Endodermal cell (in vitro differentiated cells): ENCODE results near the gene C7orf57. TPM values are rescaled to one million over a fixed set of nuclear protein-coding genes. Genes with fewer than 3 reads are reported as not detected.
"Not testable (repeated sequence)": the region's sequence is repeated elsewhere in the genome, so short reads cannot be mapped to it uniquely, and the experiment has no call there.

ENCODE experiments used
- DNase-seq: peaks from one replicate; pipeline ENCODE4 v3.0.0-alpha.2; 2017
- H3K27ac ChIP-seq: 2 replicates; pipeline ENCODE4 v1.5.1; 2013; ENCODE audit warnings: mild to moderate bottlenecking, low read depth, low read length, moderate library complexity
- H3K27me3 ChIP-seq: 2 replicates; pipeline ENCODE4 v1.6.1; 2013; ENCODE audit warnings: mild to moderate bottlenecking, low read length, moderate library complexity; ENCODE audit not compliant: insufficient read depth, control insufficient read depth, poor library complexity, severe bottlenecking
- H3K36me3 ChIP-seq: 2 replicates; pipeline ENCODE4 v1.7.0; 2013; ENCODE audit warnings: mild to moderate bottlenecking, low read length, moderate library complexity; ENCODE audit not compliant: control insufficient read depth, insufficient read depth
- H3K4me1 ChIP-seq: one replicate; pipeline ENCODE4 v1.7.0; 2013; ENCODE audit warnings: low read length; ENCODE audit not compliant: control insufficient read depth, insufficient read depth
- H3K4me3 ChIP-seq: 2 replicates; pipeline ENCODE4 v1.5.1; 2013; ENCODE audit warnings: mild to moderate bottlenecking, low read length, moderate library complexity
- H3K9ac ChIP-seq: 2 replicates; pipeline ENCODE4 v1.6.1; 2013; ENCODE audit warnings: mild to moderate bottlenecking, low read length, moderate library complexity; ENCODE audit not compliant: poor library complexity, severe bottlenecking; ENCODE audit errors: extremely low read depth
- H3K9me3 ChIP-seq: 2 replicates; pipeline ENCODE4 v1.6.1; 2013; ENCODE audit warnings: mild to moderate bottlenecking, low read length, moderate library complexity; ENCODE audit not compliant: control insufficient read depth
- H3K27ac Mint-ChIP-seq: 2 replicates; pipeline ENCODE4 v1.8.0; 2020; ENCODE audit warnings: mixed read lengths
- H3K27me3 Mint-ChIP-seq: 2 replicates; pipeline ENCODE4 v1.8.0; 2021; ENCODE audit warnings: mild to moderate bottlenecking, mixed read lengths; ENCODE audit not compliant: insufficient read depth
- H3K36me3 Mint-ChIP-seq: 2 replicates; pipeline ENCODE4 v1.8.0; 2020; ENCODE audit warnings: low read depth, mixed read lengths
- H3K4me1 Mint-ChIP-seq: 2 replicates; pipeline ENCODE4 v1.8.0; 2020; ENCODE audit warnings: mixed read lengths
- H3K4me3 Mint-ChIP-seq: 2 replicates; pipeline ENCODE4 v1.8.0; 2020; ENCODE audit warnings: mild to moderate bottlenecking, moderate library complexity, mixed read lengths
- H3K9me3 Mint-ChIP-seq: 2 replicates; pipeline ENCODE4 v1.8.0; 2020; ENCODE audit warnings: mild to moderate bottlenecking, mixed read lengths
- WGBS, 2 experiments: methylation state at CpG; one replicate each; pipeline versions ENCODE4 v1.1.5 to v1.1.7; 2013; ENCODE audit warnings: missing lambda C conversion rate in 2 of 2, mixed read lengths in 1 of 2; ENCODE audit not compliant: insufficient coverage in 1 of 2, insufficient read length in 1 of 2; 5-methylcytosine and 5-hydroxymethylcytosine counted together
- total RNA-seq, 2 donors: library from RNA; stranded (reverse); fragmentation: NEBNext Ultra II Directional in 1 of 2; extraction: Animal tissue kit (Norgen Biotek cat#: 25700) in 1 of 2; gene quantifications; 2 replicates in 1 of 2; 3 replicates in 1 of 2; pipeline ENCODE4 v1.2.1, GENCODE V29; 2021
- TF ChIP-seq, protein P1 (sequence below): fragments of 200-600 bp; sonication (generic); conservative IDR thresholded peaks from 2 replicates; pipeline ENCODE4 v1.5.0; 2021; ENCODE audit warnings: antibody characterized with exemption, mild to moderate bottlenecking

The C7orf57 gene
- total RNA-seq, 2 donors from 2014 or later: 0.57 TPM; not detected in 1

DNA sequence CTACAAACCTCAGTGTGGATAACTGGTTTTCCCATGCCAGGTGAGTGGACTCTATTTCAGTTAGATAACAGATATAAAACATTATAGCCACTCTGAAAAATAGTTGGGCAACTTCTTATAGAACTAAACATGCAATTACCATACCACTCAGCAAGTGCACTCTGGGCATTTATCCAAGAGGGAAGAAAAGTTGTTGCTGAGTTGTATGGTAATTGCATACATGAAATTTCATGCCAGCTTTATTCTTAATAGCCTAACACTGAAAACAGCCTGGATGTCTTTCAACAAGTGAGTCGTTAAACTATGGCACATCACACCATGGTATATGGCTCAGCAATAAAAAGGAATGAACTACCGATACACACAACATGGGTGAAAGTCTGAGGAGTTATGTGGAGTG, 43.1 kb downstream of the C7orf57 start:
- Mint-ChIP-seq H3K4me1 (peaks cover 39% of the 10 kb centered on the region), H3K4me3 (no peak overlapping the region), H3K36me3 (peaks cover 2% of the 10 kb centered on the region), H3K27ac (no peak overlapping the region), H3K9me3 (peaks cover 8% of the 10 kb centered on the region), H3K27me3 (no peaks in the 10 kb centered on the region)
- H3K27me3 ChIP-seq: no peaks in the 10 kb centered on the region
- no peak overlapping the region for H3K9ac ChIP-seq
- no peak for DNase-seq
- TF ChIP-seq, protein P1, sequence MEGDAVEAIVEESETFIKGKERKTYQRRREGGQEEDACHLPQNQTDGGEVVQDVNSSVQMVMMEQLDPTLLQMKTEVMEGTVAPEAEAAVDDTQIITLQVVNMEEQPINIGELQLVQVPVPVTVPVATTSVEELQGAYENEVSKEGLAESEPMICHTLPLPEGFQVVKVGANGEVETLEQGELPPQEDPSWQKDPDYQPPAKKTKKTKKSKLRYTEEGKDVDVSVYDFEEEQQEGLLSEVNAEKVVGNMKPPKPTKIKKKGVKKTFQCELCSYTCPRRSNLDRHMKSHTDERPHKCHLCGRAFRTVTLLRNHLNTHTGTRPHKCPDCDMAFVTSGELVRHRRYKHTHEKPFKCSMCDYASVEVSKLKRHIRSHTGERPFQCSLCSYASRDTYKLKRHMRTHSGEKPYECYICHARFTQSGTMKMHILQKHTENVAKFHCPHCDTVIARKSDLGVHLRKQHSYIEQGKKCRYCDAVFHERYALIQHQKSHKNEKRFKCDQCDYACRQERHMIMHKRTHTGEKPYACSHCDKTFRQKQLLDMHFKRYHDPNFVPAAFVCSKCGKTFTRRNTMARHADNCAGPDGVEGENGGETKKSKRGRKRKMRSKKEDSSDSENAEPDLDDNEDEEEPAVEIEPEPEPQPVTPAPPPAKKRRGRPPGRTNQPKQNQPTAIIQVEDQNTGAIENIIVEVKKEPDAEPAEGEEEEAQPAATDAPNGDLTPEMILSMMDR: no peak
- no peak overlapping the region for H3K4me3 ChIP-seq
- H3K9me3 ChIP-seq: peaks cover 17% of the 10 kb centered on the region
- H3K27ac ChIP-seq: no peak overlapping the region
- WGBS, 2 experiments: 93 to 94% methylated on average over 2 of the region's 2 CpGs
- H3K4me1 ChIP-seq: peaks cover 6% of the 10 kb centered on the region
- H3K36me3 ChIP-seq: no peaks in the 10 kb centered on the region

DNA sequence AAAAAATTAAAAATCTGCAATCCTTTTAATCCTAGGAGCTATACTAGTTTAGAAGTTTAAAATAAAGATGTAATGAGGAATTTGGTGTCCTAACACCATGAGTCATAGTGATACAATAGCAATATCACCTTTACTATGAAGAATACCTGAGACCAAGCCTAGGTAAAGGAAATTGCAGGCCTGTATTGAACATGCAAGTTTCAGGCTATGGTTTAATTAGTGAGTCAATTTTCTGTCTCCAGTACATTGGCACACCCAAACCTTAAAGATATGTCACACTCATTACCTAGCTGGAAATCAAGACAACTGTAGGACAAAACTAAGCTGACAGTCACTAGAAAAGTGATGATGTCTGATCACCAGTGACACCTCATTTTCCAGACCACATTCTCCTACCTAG, 47.0 kb downstream of the C7orf57 start:
- H3K9me3 ChIP-seq: peaks cover 13% of the 10 kb centered on the region
- H3K27ac Mint-ChIP-seq, H3K4me3 Mint-ChIP-seq, H3K27ac ChIP-seq, H3K27me3 Mint-ChIP-seq, H3K36me3 Mint-ChIP-seq, H3K36me3 ChIP-seq, H3K4me3 ChIP-seq, H3K27me3 ChIP-seq, H3K9ac ChIP-seq, H3K4me1 ChIP-seq, H3K9me3 Mint-ChIP-seq: not testable (repeated sequence)
- DNase-seq: peak; percentile 16
- H3K4me1 Mint-ChIP-seq: peaks cover 62% of the 10 kb centered on the region

DNA sequence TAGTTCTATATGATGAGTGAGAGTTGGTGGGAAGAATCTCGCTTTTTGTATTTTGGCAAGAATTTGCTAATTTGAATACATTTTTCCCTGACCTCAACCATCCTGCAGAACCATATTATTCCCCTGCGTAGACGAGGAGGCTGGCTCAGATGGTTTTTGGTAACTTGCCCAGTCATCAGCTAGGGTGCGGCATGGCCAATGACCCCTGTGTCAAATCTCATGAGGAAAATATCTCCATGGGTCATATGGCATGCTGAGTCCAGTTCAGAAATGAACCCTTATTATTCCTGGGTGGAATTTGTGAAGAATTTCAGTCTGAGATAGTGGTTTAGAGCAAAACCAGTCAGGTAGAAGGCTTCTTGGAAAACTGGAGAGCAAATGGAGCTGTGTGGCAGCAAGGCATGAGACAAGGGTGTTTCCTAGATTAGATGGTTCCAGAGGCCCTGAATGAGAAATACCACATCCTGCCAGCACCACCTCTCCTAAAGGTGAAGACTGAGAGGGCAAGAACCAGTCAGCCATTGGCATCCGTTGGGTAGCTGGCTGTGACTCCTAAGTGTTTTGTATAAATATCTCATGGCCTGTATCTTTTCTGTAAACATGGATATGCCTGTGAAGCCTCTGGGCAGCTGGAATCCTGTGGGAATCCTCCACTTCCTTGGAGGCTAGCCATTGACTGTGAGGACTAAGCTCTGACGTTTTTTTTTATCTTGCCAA, 47.9 kb downstream of the C7orf57 start:
- H3K9me3 Mint-ChIP-seq: peaks cover 8% of the 10 kb centered on the region
- H3K27me3 ChIP-seq: no peaks in the 10 kb centered on the region
- H3K27ac Mint-ChIP-seq: peak overlapping the region; percentile 44
- H3K27ac ChIP-seq: no peak overlapping the region
- no peaks in the 10 kb centered on the region for H3K36me3 Mint-ChIP-seq
- TF ChIP-seq, protein P1: no peak
- no peaks in the 10 kb centered on the region for H3K36me3 ChIP-seq
- H3K9me3 ChIP-seq: peaks cover 13% of the 10 kb centered on the region
- peak overlapping the region; percentile 2 for H3K4me3 ChIP-seq
- H3K4me3 Mint-ChIP-seq: no peak overlapping the region
- no peaks in the 10 kb centered on the region for H3K27me3 Mint-ChIP-seq
- H3K4me1 ChIP-seq: peaks cover 5% of the 10 kb centered on the region
- H3K9ac ChIP-seq: no peak overlapping the region
- peaks cover 56% of the 10 kb centered on the region for H3K4me1 Mint-ChIP-seq
- peak; percentile 33 for DNase-seq
- WGBS, 2 experiments: 94 to 98% methylated on average over 5 to 6 of the region's 6 CpGs
